Smooth muscle cell (in vitro differentiated cells): ENCODE measurements around the gene GCDH. TPM values are rescaled to one million over a fixed set of nuclear protein-coding genes. Genes with fewer than 3 reads are reported as not detected.

Experiments used
- DNase-seq: peaks from one replicate; lab custom pipeline; 2025; ENCODE audit not compliant: unreplicated experiment; lab: John Stamatoyannopoulos, UW
- H2AFZ ChIP-seq: fragments of 200-600 bp; sonication (generic); 2 replicates; pipeline ENCODE4 v1.6.0; 2016; ENCODE audit warnings: antibody characterized with exemption, low read depth, mild to moderate bottlenecking
- H3F3A ChIP-seq: fragments of 200-600 bp; sonication (generic); 2 replicates; pipeline ENCODE4 v1.6.0; 2017; ENCODE audit warnings: antibody characterized with exemption, low read depth
- H3K27ac ChIP-seq: fragments of 200-600 bp; sonication (generic); 2 replicates; pipeline ENCODE4 v1.5.1; 2016; ENCODE audit warnings: low read depth, mild to moderate bottlenecking
- H3K27me3 ChIP-seq: fragments of 200-600 bp; sonication (generic); 2 replicates; pipeline ENCODE4 v1.6.1; 2016; ENCODE audit warnings: low read depth, mild to moderate bottlenecking
- H3K36me3 ChIP-seq: fragments of 200-600 bp; sonication (generic); 2 replicates; pipeline ENCODE4 v1.5.1; 2016; ENCODE audit warnings: low read depth
- H3K4me1 ChIP-seq: fragments of 200-600 bp; sonication (generic); 2 replicates; pipeline ENCODE4 v1.5.1; 2016; ENCODE audit warnings: low read depth
- H3K4me2 ChIP-seq: fragments of 200-600 bp; sonication (generic); 2 replicates; pipeline ENCODE4 v1.6.0; 2016; ENCODE audit warnings: mild to moderate bottlenecking
- H3K4me3 ChIP-seq: fragments of 200-600 bp; sonication (generic); 2 replicates; pipeline ENCODE4 v1.5.1; 2016; ENCODE audit warnings: mild to moderate bottlenecking
- H3K79me2 ChIP-seq: fragments of 200-600 bp; sonication (generic); 2 replicates; pipeline ENCODE4 v1.6.0; 2016; ENCODE audit warnings: low read depth, mild to moderate bottlenecking
- H3K9ac ChIP-seq: fragments of 200-600 bp; sonication (generic); 2 replicates; pipeline ENCODE4 v1.6.0; 2016; ENCODE audit warnings: low read depth
- H3K9me3 ChIP-seq: fragments of 200-600 bp; sonication (generic); replicated peaks from 2 replicates; pipeline ENCODE4 v1.5.1; 2016; ENCODE audit warnings: low read depth
- H4K20me1 ChIP-seq: fragments of 200-600 bp; sonication (generic); 2 replicates; pipeline ENCODE4 v1.6.0; 2016; ENCODE audit warnings: low read depth
- WGBS: methylation state at CpG from one replicate; pipeline ENCODE4 v1.1.7; 2016; ENCODE audit warnings: low lambda C conversion rate; 5-methylcytosine and 5-hydroxymethylcytosine counted together
- polyA plus RNA-seq: library from polyadenylated mRNA; unstranded; fragments of >200 nt; fragmentation: Nextera tagmentation; extraction: Ambion mirVana; gene quantifications from 2 replicates; pipeline ENCODE4 v1.2.1, GENCODE V29; 2016
- total RNA-seq: library from RNA; depleted of rRNA; stranded (reverse); fragments of >200 nt; gene quantifications from 2 replicates; pipeline ENCODE4 v1.2.3, GENCODE V29; 2014
- TF ChIP-seq, protein P1 (sequence below): fragments of 200-600 bp; sonication (generic); IDR thresholded peaks from 2 replicates; pipeline ENCODE4 v1.5.1; 2017; ENCODE audit warnings: borderline replicate concordance, mild to moderate bottlenecking, antibody characterized with exemption; ENCODE audit not compliant: insufficient read depth, poor library complexity, severe bottlenecking

GCDH gene
- total RNA-seq (9.7 and 17.4 TPM in 2 replicates), polyA plus RNA-seq (10.9 and 15.3 TPM in 2 replicates)

DNA sequence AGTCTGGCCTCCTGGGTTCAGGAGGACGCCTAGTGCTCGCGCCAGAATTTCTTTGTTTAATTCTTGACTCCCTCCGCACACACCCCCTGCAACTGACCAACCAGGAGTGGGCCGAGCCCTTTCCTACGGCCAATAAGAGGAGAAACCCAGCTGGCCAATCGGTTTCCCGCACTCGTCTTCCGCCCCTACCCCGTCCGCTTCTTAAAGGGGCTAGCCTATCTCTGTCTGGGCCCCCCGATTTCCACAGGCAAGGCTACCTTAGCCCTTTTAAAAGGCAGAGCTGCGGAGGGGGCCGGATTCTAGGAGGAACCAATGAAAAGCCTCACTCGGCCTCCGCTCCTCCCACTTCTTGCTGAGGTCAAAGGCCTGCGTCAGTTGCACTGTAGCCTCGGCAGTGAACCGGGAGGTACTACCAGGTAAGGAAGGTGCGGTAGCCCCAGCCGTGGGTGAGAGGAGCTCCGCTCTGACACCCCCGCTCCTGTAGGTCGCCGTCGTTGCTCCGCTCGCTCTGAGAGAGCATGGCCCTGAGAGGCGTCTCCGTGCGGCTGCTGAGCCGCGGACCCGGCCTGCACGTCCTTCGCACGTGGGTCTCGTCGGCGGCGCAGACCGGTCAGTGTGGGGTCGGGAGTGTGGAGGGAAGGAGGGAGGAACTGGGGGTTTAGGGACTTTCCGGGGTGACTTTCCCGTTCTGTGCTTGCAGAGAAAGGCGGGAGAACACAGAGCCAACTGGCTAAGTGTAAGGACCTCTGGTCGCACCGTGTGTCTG lies at the start of gene GCDH:
TSS of gene GCDH (plus strand) at position 374 of the 766 bp plus-strand sequence. CDS start at position 519, 145 bp downstream.
- no peaks in the 10 kb centered on the region for H3K79me2 ChIP-seq
- peak within 1 kb of the TSS; percentile 70 for H3K9ac ChIP-seq
- no peaks in the 10 kb centered on the region for H3K36me3 ChIP-seq
- no peaks in the 10 kb centered on the region for H3K4me1 ChIP-seq
- peak; percentile 80 for DNase-seq
- H3K9me3 ChIP-seq, result no peaks in the 10 kb centered on the region
- peak within 1 kb of the TSS; percentile 92 for H3K4me2 ChIP-seq
- H3F3A ChIP-seq, result no peaks in the 10 kb centered on the region
- H4K20me1 ChIP-seq, result no peaks in the 10 kb centered on the region
- peak within 1 kb of the TSS; percentile 6 for H3K27ac ChIP-seq
- H3K4me3 ChIP-seq, result peak within 1 kb of the TSS; percentile 76
- TF ChIP-seq, protein P1, sequence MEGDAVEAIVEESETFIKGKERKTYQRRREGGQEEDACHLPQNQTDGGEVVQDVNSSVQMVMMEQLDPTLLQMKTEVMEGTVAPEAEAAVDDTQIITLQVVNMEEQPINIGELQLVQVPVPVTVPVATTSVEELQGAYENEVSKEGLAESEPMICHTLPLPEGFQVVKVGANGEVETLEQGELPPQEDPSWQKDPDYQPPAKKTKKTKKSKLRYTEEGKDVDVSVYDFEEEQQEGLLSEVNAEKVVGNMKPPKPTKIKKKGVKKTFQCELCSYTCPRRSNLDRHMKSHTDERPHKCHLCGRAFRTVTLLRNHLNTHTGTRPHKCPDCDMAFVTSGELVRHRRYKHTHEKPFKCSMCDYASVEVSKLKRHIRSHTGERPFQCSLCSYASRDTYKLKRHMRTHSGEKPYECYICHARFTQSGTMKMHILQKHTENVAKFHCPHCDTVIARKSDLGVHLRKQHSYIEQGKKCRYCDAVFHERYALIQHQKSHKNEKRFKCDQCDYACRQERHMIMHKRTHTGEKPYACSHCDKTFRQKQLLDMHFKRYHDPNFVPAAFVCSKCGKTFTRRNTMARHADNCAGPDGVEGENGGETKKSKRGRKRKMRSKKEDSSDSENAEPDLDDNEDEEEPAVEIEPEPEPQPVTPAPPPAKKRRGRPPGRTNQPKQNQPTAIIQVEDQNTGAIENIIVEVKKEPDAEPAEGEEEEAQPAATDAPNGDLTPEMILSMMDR, result no peak
- peaks cover 3% of the 10 kb centered on the region for H3K27me3 ChIP-seq
- WGBS, result 2% methylated on average over 43 of the region's 49 CpGs
- H2AFZ ChIP-seq, result peak within 1 kb of the TSS; percentile 76

DNA sequence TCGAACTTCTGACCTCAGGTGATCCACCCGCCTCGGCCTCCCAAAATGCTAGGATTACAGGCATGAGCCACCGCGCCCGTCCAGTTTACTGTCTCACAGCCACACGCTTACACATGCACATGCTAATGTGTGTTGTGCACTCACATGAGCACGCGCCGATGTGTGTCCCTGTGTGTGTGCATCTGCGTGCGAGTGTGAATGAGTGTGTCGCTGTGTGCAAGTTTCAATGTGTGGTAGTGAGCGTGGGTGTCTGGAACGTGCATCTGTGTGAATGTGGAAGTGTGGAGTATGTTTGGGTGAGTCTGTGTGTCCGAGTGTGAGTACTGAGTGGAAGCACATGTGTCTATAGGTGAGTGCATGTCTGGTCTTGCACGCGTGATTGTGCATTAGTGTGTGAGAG lies 48.4 kb upstream of the GCDH start:
- no peaks in the 10 kb centered on the region for H3K79me2 ChIP-seq
- H3K27ac ChIP-seq, result no peak overlapping the region
- no peaks in the 10 kb centered on the region for H3K9me3 ChIP-seq
- peaks cover 8% of the 10 kb centered on the region for H3K4me1 ChIP-seq
- TF ChIP-seq, protein P1, result no peak
- no peak for DNase-seq
- H3K4me2 ChIP-seq, result no peak overlapping the region
- no peaks in the 10 kb centered on the region for H3K36me3 ChIP-seq
- peaks cover 13% of the 10 kb centered on the region for H3F3A ChIP-seq
- no peaks in the 10 kb centered on the region for H4K20me1 ChIP-seq
- no peak overlapping the region for H2AFZ ChIP-seq
- peaks cover 34% of the 10 kb centered on the region for H3K27me3 ChIP-seq
- WGBS, result 97% methylated on average over 18 of the region's 18 CpGs
- H3K9ac ChIP-seq, result no peak overlapping the region
- no peak overlapping the region for H3K4me3 ChIP-seq

DNA sequence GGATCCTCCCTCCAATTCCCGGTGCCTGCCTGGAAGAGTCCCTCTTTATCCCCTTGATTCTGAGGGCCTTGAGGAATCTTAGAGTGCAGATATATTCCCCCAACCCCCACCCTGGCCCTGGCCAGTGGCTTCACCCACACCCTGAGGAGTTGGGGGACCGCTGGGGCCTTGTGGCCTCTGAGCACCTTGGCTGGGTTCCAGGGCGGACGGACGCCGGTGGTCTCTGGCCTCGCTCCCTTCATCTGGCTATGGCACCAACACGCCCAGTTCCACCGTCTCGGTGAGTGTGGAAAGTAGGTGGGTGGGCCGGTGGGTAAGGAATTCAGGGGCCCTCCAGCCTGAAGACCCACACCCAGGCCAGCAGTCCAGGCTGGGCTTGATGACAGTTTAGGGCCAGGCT lies 47.6 kb upstream of the GCDH start:
- 98% methylated on average over 11 of the region's 11 CpGs for WGBS

More for the DNA sequence above, 47.6 kb upstream of the GCDH start:
- Histone ChIP-seq H3F3A (peaks cover 13% of the 10 kb centered on the region), H3K27ac (no peak overlapping the region), H3K9ac (no peak overlapping the region), H3K79me2 (no peaks in the 10 kb centered on the region), H3K4me2 (no peak overlapping the region), H4K20me1 (no peaks in the 10 kb centered on the region), H2AFZ (no peak overlapping the region), H3K9me3 (no peaks in the 10 kb centered on the region), H3K4me1 (peaks cover 5% of the 10 kb centered on the region), H3K4me3 (no peak overlapping the region), H3K36me3 (no peaks in the 10 kb centered on the region), H3K27me3 (peaks cover 27% of the 10 kb centered on the region)
- TF ChIP-seq, protein P1, result no peak
- DNase-seq, result no peak
